Sigmoid colon (tissue), 4 donors: ENCODE data around the gene SUOX.

ENCODE experiments used
- CTCF ChIP-seq, 4 experiments: fragments of 450-650 bp in 3 of 4; fragments of 200-600 bp in 1 of 4; IDR thresholded peaks; one replicate each; pipeline ENCODE4 v1.5.1; 2016 to 2019; ENCODE audit warnings: antibody characterized with exemption in 4 of 4, mild to moderate bottlenecking in 3 of 4, moderate library complexity in 2 of 4
- EP300 ChIP-seq, 4 donors: sonication (generic); formaldehyde crosslinking; IDR thresholded peaks; one replicate each; pipeline ENCODE4 v1.6.1; 2017; ENCODE audit warnings: antibody characterized with exemption in 4 of 4
- POLR2AphosphoS5 ChIP-seq, 4 donors: sonication (generic); formaldehyde crosslinking; IDR thresholded peaks; one replicate each; pipeline ENCODE4 v1.6.1; 2017; ENCODE audit warnings: antibody characterized with exemption in 4 of 4

GRCh38 chr12:56042843-56043242 is 45.8 kb downstream of the SUOX start:
- TF ChIP-seq POLR2AphosphoS5 (IDR thresholded peaks at IDR 0.05) = no peak
- TF ChIP-seq CTCF (IDR thresholded peaks at IDR 0.05) = no peak
- TF ChIP-seq EP300 (IDR thresholded peaks at IDR 0.05) = no peak
